ENCODE measurements around the gene MPP1.

DNA sequence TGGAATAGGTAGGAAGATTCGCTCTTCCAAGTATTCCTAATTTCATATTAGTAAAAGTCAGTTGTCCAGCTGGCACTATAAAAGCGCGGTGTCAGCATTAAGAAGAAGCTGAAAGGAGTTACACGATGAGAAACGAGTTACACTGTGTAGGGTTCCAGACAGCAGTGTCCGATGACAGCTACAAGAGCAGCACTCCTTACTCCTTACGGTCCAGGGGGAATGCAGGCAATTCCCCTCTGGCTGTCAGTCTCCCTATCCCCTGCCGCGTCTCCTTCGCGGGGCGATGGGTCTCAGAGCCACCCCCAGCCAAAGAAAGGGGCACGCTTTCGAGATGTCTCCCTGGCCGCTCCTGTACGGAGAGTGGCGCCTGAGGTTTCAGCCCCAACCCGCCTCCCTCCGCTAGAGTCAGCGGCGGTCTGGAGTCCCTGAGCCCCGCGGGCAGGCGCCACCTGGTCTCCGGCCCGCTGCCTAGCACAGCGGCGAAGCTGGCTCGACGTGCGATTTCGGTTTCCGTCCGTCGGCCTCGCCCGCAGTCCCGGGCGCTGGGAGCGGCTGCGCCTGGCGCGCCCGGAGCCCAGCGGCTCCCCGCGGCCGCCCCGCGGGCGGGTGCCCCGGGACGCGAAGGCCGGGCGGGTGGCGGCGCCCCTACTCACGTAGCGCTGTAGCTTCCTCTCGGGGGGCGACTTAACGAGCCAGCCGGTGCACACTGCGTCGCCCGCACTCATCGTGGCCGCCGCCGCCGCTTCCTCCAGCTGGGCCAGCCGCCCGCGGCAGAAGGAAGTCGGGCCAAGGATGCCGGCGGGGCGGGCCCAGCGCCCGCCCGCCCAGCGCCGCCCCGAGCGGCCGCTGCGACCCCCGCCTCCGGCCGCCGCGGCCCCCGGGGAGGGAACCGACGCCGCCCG, 54.7 kb downstream of the MPP1 start, which contains the start of gene GAB3:
- TF ChIP-seq, protein P1, sequence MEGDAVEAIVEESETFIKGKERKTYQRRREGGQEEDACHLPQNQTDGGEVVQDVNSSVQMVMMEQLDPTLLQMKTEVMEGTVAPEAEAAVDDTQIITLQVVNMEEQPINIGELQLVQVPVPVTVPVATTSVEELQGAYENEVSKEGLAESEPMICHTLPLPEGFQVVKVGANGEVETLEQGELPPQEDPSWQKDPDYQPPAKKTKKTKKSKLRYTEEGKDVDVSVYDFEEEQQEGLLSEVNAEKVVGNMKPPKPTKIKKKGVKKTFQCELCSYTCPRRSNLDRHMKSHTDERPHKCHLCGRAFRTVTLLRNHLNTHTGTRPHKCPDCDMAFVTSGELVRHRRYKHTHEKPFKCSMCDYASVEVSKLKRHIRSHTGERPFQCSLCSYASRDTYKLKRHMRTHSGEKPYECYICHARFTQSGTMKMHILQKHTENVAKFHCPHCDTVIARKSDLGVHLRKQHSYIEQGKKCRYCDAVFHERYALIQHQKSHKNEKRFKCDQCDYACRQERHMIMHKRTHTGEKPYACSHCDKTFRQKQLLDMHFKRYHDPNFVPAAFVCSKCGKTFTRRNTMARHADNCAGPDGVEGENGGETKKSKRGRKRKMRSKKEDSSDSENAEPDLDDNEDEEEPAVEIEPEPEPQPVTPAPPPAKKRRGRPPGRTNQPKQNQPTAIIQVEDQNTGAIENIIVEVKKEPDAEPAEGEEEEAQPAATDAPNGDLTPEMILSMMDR (IDR thresholded peaks at IDR 0.05) = no peak
- TF ChIP-seq, protein P2, sequence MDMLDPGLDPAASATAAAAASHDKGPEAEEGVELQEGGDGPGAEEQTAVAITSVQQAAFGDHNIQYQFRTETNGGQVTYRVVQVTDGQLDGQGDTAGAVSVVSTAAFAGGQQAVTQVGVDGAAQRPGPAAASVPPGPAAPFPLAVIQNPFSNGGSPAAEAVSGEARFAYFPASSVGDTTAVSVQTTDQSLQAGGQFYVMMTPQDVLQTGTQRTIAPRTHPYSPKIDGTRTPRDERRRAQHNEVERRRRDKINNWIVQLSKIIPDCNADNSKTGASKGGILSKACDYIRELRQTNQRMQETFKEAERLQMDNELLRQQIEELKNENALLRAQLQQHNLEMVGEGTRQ (IDR thresholded peaks at IDR 0.05; ENCODE audit: borderline replicate concordance, low read depth, low read length) = no peak
- TF ChIP-seq EP300 (IDR thresholded peaks at IDR 0.05; ENCODE audit: borderline replicate concordance in 1 of 2, low read depth in 1 of 2, low read length in 1 of 2) = no peak
- no peak for TF ChIP-seq EZH2phosphoT487 (IDR thresholded peaks at IDR 0.05; ENCODE audit: borderline replicate concordance, low read depth)
- no peak for TF ChIP-seq RXRA (IDR thresholded peaks at IDR 0.05; ENCODE audit: borderline replicate concordance, low read depth)
- TF ChIP-seq FOSL2 (IDR thresholded peaks at IDR 0.05; ENCODE audit: borderline replicate concordance, low read depth) = no peak
- no peak for TF ChIP-seq ELF1 (IDR thresholded peaks at IDR 0.05)
- TF ChIP-seq, protein P3, sequence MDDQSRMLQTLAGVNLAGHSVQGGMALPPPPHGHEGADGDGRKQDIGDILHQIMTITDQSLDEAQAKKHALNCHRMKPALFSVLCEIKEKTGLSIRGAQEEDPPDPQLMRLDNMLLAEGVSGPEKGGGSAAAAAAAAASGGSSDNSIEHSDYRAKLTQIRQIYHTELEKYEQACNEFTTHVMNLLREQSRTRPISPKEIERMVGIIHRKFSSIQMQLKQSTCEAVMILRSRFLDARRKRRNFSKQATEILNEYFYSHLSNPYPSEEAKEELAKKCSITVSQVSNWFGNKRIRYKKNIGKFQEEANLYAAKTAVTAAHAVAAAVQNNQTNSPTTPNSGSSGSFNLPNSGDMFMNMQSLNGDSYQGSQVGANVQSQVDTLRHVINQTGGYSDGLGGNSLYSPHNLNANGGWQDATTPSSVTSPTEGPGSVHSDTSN (IDR thresholded peaks at IDR 0.05) = no peak
- TF ChIP-seq GABPA (IDR thresholded peaks at IDR 0.05; ENCODE audit: low read depth) = no peak
- TF ChIP-seq RFX5 (IDR thresholded peaks at IDR 0.05; ENCODE audit: low read length) = no peak

Measured in SK-N-SH (cell line).